Psoas muscle (tissue), 8 donors: Measurements from ENCODE around the gene TEKT2. TPM values are rescaled to one million over a fixed set of nuclear protein-coding genes. Genes with fewer than 3 reads are reported as not detected.

Source experiments
- ATAC-seq, 4 donors: fragments of 200-7000 bp; cut with Tn5 transposase; one replicate each; pipeline ENCODE4 v1.9.1; 2020; ENCODE audit warnings: moderate library complexity in 3 of 4, mild to moderate bottlenecking in 2 of 4
- DNase-seq, 2 donors: peaks; one replicate each; pipeline ENCODE4 v3.0.0-alpha.2; 2020
- H3K27ac ChIP-seq: fragments of 200-600 bp; one replicate; pipeline ENCODE4 v1.8.0; 2022
- H3K27me3 ChIP-seq, 3 donors: fragments of 200-600 bp in 1 of 3; one replicate each; pipeline versions ENCODE4 v1.6.1 to v1.8.0; 2013 to 2022; ENCODE audit warnings: low read length in 2 of 3, mild to moderate bottlenecking in 2 of 3, moderate library complexity in 1 of 3; ENCODE audit not compliant: insufficient read depth in 3 of 3
- H3K36me3 ChIP-seq, 2 donors: fragments of 200-600 bp in 1 of 2; one replicate each; pipeline versions ENCODE4 v1.6.1 to v1.8.0; 2013 to 2022; ENCODE audit warnings: low read depth in 1 of 2, mild to moderate bottlenecking in 1 of 2, moderate library complexity in 1 of 2; ENCODE audit not compliant: insufficient read depth in 1 of 2
- H3K4me1 ChIP-seq: fragments of 200-600 bp; one replicate; pipeline ENCODE4 v1.8.0; 2022
- H3K4me3 ChIP-seq: fragments of 200-600 bp; one replicate; pipeline ENCODE4 v1.8.0; 2022; ENCODE audit warnings: mild to moderate bottlenecking
- H3K9me3 ChIP-seq: fragments of 200-600 bp; one replicate; pipeline ENCODE4 v1.8.0; 2022
- WGBS, 3 donors: extraction: QIAGEN DNeasy Blood & Tissue Kit; methylation state at CpG; one replicate each; pipeline versions ENCODE4 v1.1.6 to v1.1.7; 2013; 5-methylcytosine and 5-hydroxymethylcytosine counted together
- intact Hi-C, 2 donors: fragments of 100-400 bp; cut with DNase I; formaldehyde crosslinking; loops; one replicate each; pipeline versions ENCODE4 v1.11.0 to v1.14.2; 2022
- polyA plus RNA-seq, 3 donors: library from polyadenylated mRNA; stranded (reverse); fragments of 200-250 nt; gene quantifications; one replicate each; pipeline ENCODE4 v1.2.3, GENCODE V29; 2013
- total RNA-seq, 4 donors: library from RNA; stranded (reverse); fragmentation: NEBNext Ultra II Directional in 2 of 4; extraction: Animal tissue kit (Norgen Biotek cat#: 25700) in 2 of 4; gene quantifications; one replicate each; pipeline versions ENCODE4 v1.2.1 to v1.2.4, GENCODE V29; 2021 to 2023
- TF ChIP-seq, protein P1 (sequence below): fragments of 200-600 bp; IDR thresholded peaks from one replicate; pipeline ENCODE4 v1.8.0; 2022; ENCODE audit warnings: antibody characterized with exemption
- donor health status: healthy with polysubstance abuse.
- donor health status: DM: no; HTN: no; CAD: no; lungs with moderate emphysema.
- donor health status: Bipolar disorder and iron deficiency.
- donor health status: healthy.
- donor health status: DM: yes; HTN: yes; CAD: no.
- donor health status: DM: no; HTN: no; CAD: no.
- donor health status: DM: no; HTN: no; CAD: no.
- donor health status: DM: yes; HTN: yes; CAD: no.

The TEKT2 gene
- total and polyA plus RNA-seq, 7 donors = 0.03 to 0.04 TPM; not detected in 5

DNA sequence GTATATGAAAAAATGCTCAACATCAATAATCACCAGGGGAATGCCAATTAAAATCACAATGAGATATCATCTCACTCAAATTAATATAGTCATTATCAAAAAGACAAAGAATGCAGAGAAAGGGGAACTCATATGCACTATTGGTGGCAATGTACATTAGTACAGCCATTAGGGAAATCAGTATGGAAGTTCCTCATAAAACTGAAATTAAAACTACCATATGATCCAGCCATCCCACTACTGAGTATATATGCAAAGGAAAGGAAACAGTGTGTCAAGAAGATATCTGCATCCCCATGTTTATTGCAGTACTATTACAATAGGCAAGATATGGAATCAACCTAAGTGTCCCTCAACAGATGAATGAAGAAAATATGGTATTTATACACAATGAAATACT, 32.1 kb upstream of the TEKT2 start:
- Histone ChIP-seq H3K4me1 (no peaks in the 10 kb centered on the region), H3K9me3 (no peaks in the 10 kb centered on the region), H3K36me3 (peaks cover 0 to 54% of the 10 kb centered on the region in 2 donors), H3K27ac (no peak overlapping the region), H3K27me3 (no peaks in the 10 kb centered on the region), H3K4me3 (no peak overlapping the region)
- ATAC-seq (no peak), DNase-seq (no peak)
- TF ChIP-seq, protein P1, sequence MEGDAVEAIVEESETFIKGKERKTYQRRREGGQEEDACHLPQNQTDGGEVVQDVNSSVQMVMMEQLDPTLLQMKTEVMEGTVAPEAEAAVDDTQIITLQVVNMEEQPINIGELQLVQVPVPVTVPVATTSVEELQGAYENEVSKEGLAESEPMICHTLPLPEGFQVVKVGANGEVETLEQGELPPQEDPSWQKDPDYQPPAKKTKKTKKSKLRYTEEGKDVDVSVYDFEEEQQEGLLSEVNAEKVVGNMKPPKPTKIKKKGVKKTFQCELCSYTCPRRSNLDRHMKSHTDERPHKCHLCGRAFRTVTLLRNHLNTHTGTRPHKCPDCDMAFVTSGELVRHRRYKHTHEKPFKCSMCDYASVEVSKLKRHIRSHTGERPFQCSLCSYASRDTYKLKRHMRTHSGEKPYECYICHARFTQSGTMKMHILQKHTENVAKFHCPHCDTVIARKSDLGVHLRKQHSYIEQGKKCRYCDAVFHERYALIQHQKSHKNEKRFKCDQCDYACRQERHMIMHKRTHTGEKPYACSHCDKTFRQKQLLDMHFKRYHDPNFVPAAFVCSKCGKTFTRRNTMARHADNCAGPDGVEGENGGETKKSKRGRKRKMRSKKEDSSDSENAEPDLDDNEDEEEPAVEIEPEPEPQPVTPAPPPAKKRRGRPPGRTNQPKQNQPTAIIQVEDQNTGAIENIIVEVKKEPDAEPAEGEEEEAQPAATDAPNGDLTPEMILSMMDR = no peak
- intact Hi-C loops = loop anchor here in 1 of 2 donors (10.0 kb wide), 1 partner anchor 207 kb away; no protein-coding TSS in a partner anchor

DNA sequence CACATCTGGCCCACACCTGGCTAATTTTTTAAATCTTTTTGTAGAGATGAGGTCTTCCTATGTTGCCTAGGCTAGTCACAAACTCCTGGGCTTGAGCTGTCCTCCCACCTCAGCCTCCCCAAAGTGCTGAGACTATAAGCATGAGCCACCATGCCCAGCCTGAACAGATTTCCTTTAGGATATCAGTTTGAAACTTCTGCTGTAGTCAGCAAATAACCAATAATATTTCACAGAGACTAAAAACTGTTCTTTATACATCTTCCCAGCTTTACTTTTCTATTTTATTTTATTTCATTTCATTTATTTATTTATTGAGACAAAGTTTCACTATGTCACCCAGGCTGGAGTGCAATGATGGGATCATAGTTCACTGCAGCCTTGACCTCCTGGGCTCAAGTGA, 29.9 kb upstream of the TEKT2 start:
- Histone ChIP-seq H3K27me3 (no peaks in the 10 kb centered on the region), H3K4me3 (no peak overlapping the region), H3K9me3 (no peaks in the 10 kb centered on the region), H3K36me3 (peaks cover 0 to 48% of the 10 kb centered on the region in 2 donors), H3K4me1 (no peaks in the 10 kb centered on the region), H3K27ac (no peak overlapping the region)
- TF ChIP-seq, protein P1 = no peak
- DNase-seq (no peak), ATAC-seq (no peak)
- intact Hi-C loops = loop anchor here in 1 of 2 donors (10.0 kb wide), 1 partner anchor 209 kb away; no protein-coding TSS in a partner anchor

DNA sequence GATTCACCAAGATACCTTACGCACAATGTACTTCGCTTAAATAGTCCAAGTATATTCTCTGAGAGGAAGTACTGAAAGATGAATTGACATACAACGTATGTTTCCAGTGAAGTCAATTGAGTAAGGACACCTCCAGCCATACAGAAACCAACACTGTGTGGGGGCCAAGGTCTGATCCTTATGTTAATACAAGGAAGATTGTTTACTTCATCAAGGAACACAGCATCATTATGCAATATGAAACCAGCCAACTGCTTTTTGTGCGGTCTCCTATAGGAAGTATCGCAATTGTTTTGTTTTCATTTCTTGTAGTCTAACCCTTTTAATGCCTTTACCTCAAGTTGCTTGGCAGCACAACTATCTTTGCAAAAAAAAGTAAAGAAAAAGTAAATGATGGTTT, 28.2 kb upstream of the TEKT2 start:
- intact Hi-C loops = loop anchor here in 1 of 2 donors (10.0 kb wide), 1 partner anchor 211 kb away; no protein-coding TSS in a partner anchor
- ATAC-seq (no peak), DNase-seq (no peak)
- H3K36me3 ChIP-seq = peaks cover 0 to 34% of the 10 kb centered on the region in 2 donors
- no peak overlapping the region for H3K27ac ChIP-seq
- no peak overlapping the region for H3K4me3 ChIP-seq
- TF ChIP-seq, protein P1 = no peak
- H3K27me3 ChIP-seq = no peaks in the 10 kb centered on the region
- no peaks in the 10 kb centered on the region for H3K4me1 ChIP-seq
- 90 to 93% (median 90%) methylated on average over 5 of the region's 5 CpGs for WGBS, 3 donors
- H3K9me3 ChIP-seq = no peaks in the 10 kb centered on the region

DNA sequence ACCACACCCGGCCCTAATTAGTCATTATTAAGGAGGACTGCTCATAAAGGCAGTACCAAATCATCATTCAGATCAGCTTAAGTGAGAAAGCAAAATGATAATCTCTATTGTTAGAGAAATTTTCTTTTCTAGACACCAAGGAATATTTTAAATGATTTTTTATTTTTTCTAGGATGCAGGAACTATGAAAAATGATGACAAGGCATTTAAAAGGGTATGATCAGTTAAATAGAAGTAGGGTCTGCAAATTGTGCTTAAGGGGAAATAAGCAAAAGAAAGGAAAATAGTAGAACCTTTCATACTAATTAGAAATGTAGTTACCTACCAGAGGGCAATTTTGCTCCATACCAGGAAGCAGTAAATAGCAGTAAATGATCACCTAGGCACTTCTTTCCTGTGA, 21.6 kb upstream of the TEKT2 start:
- 92 to 97% (median 96%) methylated on average over 1 of the region's 1 CpG for whole genome bisulfite sequencing, 3 donors
- no peak for ATAC-seq

DNA sequence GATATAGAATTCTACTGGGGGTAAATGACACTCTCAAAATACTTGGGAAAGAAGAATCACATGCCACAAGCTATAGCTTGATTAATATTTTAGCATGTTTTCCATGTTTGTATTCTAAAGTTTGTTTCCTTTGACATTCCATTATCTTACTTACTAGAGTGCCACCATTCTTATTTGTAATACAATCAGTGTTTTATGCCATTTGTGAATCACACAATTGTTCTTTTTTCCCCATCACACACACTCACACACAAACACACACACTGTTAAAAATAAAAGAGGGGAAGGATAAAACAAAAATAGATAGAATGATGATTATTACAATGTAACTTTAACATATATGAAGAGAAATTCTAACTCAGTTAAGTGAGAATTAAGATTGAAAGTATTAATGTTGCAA, 16.0 kb upstream of the TEKT2 start:
- intact Hi-C loops = no loop called here

More for the DNA sequence above, 21.6 kb upstream of the TEKT2 start:
- Histone ChIP-seq H3K36me3 (peaks cover 0 to 21% of the 10 kb centered on the region in 2 donors), H3K4me1 (no peaks in the 10 kb centered on the region), H3K4me3 (no peak overlapping the region), H3K27me3 (no peaks in the 10 kb centered on the region), H3K27ac (no peak overlapping the region), H3K9me3 (no peaks in the 10 kb centered on the region)
- no peak for DNase-seq
- TF ChIP-seq, protein P1 = no peak
- intact Hi-C loops = no loop called here

More for the DNA sequence above, 16.0 kb upstream of the TEKT2 start:
- no peak for ATAC-seq
- no peaks in the 10 kb centered on the region for H3K9me3 ChIP-seq
- H3K27ac ChIP-seq = no peak overlapping the region
- no peaks in the 10 kb centered on the region for H3K4me1 ChIP-seq
- H3K27me3 ChIP-seq = no peaks in the 10 kb centered on the region
- no peaks in the 10 kb centered on the region for H3K36me3 ChIP-seq
- TF ChIP-seq, protein P1 = no peak
- DNase-seq = no peak
- H3K4me3 ChIP-seq = no peak overlapping the region
